Activated CD4-positive, alpha-beta memory T cell treated with anti-CD3 and anti-CD28 coated beads, Interleukin-2, amount 10 ng/mL, durations not matched to agents 7 days and 5 days (primary cell): ENCODE results near the gene F2RL3. TPM values are rescaled to one million over a fixed set of nuclear protein-coding genes. Genes with fewer than 3 reads are reported as not detected.

Experiments
- total RNA-seq, 2 experiments: library from RNA; stranded (reverse); gene quantifications; one replicate each; pipeline ENCODE4 v1.2.3, GENCODE V29; 2021

F2RL3 gene
- total RNA-seq, 2 experiments from 2014 or later = 0.08 to 0.13 TPM

Other genes starting within 250 kb of the F2RL3 start
- 10 to 100 TPM; 52.6 to 60.6 TPM for gene SMIM7, start 228.9 kb upstream of the F2RL3 start, total RNA-seq
- gene TMEM38A, start 227.9 kb upstream of the F2RL3 start, total RNA-seq = 1 to 10 TPM; 1.4 TPM
- not detected for gene NWD1, start 169.2 kb upstream of the F2RL3 start, total RNA-seq
- 10 to 100 TPM; 25.8 to 28.1 TPM for gene SIN3B, start 59.6 kb upstream of the F2RL3 start, total RNA-seq
- gene CPAMD8, start 137.8 kb downstream of the F2RL3 start, total RNA-seq = 1 to 10 TPM; 1.2 to 1.4 TPM
- 10 to 100 TPM; 37.0 to 40.6 TPM for gene HAUS8, start 186.5 kb downstream of the F2RL3 start, total RNA-seq
- gene MYO9B, start 186.8 kb downstream of the F2RL3 start, total RNA-seq = 100 to 1,000 TPM; 190 to 203 TPM